HG03103 (cell line): Measurements from ENCODE around the gene SH3GL3.

ENCODE experiments used
- ATAC-seq: cut with Tn5 transposase; IDR thresholded peaks from one replicate; pipeline ENCODE4 v1.9.1; 2021; ENCODE audit warnings: low read depth; ENCODE audit not compliant: unreplicated experiment

Gene SH3GL3

GRCh38 chr15:83559310-83559966 is 112.3 kb downstream of the SH3GL3 start:
- ATAC-seq = peak; percentile 54

GRCh38 chr15:83561661-83562060 is 114.5 kb downstream of the SH3GL3 start:
- no peak for ATAC-seq

GRCh38 chr15:83565138-83565537 is 118.0 kb downstream of the SH3GL3 start:
- ATAC-seq = no peak

GRCh38 chr15:83565553-83566159 is 118.5 kb downstream of the SH3GL3 start:
- ATAC-seq = no peak

- ATAC-seq = no peak
These were observed 120.2 kb downstream of the SH3GL3 start for GRCh38 chr15:83567318-83567717.

GRCh38 chr15:83569341-83569740 is 122.2 kb downstream of the SH3GL3 start:
- no peak for ATAC-seq

- ATAC-seq = no peak
These were observed 123.6 kb downstream of the SH3GL3 start for GRCh38 chr15:83570756-83571155.

GRCh38 chr15:83571820-83572707 is 124.9 kb downstream of the SH3GL3 start:
- no peak for ATAC-seq

- no peak for ATAC-seq
These were observed 127.2 kb downstream of the SH3GL3 start for GRCh38 chr15:83574345-83574744.

- ATAC-seq = no peak
These were observed 131.6 kb downstream of the SH3GL3 start for GRCh38 chr15:83578691-83579090.

- ATAC-seq = no peak
These were observed 134.2 kb downstream of the SH3GL3 start for GRCh38 chr15:83581381-83581780.

GRCh38 chr15:83582381-83582780 is 135.2 kb downstream of the SH3GL3 start:
- ATAC-seq = no peak

- no peak for ATAC-seq
These were observed 138.6 kb downstream of the SH3GL3 start for GRCh38 chr15:83585601-83586335.

GRCh38 chr15:83587091-83587490 is 139.9 kb downstream of the SH3GL3 start:
- no peak for ATAC-seq

GRCh38 chr15:83588441-83588840 is 141.3 kb downstream of the SH3GL3 start:
- no peak for ATAC-seq

- ATAC-seq = no peak
These were observed 145.4 kb downstream of the SH3GL3 start for GRCh38 chr15:83592370-83593040.

- no peak for ATAC-seq
These were observed 148.1 kb downstream of the SH3GL3 start for GRCh38 chr15:83595191-83595590.

GRCh38 chr15:83598031-83598430 is 150.9 kb downstream of the SH3GL3 start:
- no peak for ATAC-seq

- ATAC-seq = no peak
These were observed 154.9 kb downstream of the SH3GL3 start for GRCh38 chr15:83602021-83602420.

GRCh38 chr15:83604549-83604948 is 157.4 kb downstream of the SH3GL3 start:
- ATAC-seq = no peak
